Endodermal cell (in vitro differentiated cells): ENCODE results near the gene RPS6KA2. TPM values are rescaled to one million over a fixed set of nuclear protein-coding genes. Genes with fewer than 3 reads are reported as not detected.
A peak's percentile ranks its signal among the peaks of the same experiment; 100 is the strongest.

ENCODE experiments used
- DNase-seq: peaks from one replicate; pipeline ENCODE4 v3.0.0-alpha.2; 2017
- H3K27ac ChIP-seq: 2 replicates; pipeline ENCODE4 v1.5.1; 2013; ENCODE audit warnings: mild to moderate bottlenecking, low read depth, low read length, moderate library complexity
- H3K27me3 ChIP-seq: 2 replicates; pipeline ENCODE4 v1.6.1; 2013; ENCODE audit warnings: mild to moderate bottlenecking, low read length, moderate library complexity; ENCODE audit not compliant: insufficient read depth, control insufficient read depth, poor library complexity, severe bottlenecking
- H3K36me3 ChIP-seq: 2 replicates; pipeline ENCODE4 v1.7.0; 2013; ENCODE audit warnings: mild to moderate bottlenecking, low read length, moderate library complexity; ENCODE audit not compliant: control insufficient read depth, insufficient read depth
- H3K4me1 ChIP-seq: one replicate; pipeline ENCODE4 v1.7.0; 2013; ENCODE audit warnings: low read length; ENCODE audit not compliant: control insufficient read depth, insufficient read depth
- H3K4me3 ChIP-seq: 2 replicates; pipeline ENCODE4 v1.5.1; 2013; ENCODE audit warnings: mild to moderate bottlenecking, low read length, moderate library complexity
- H3K9ac ChIP-seq: 2 replicates; pipeline ENCODE4 v1.6.1; 2013; ENCODE audit warnings: mild to moderate bottlenecking, low read length, moderate library complexity; ENCODE audit not compliant: poor library complexity, severe bottlenecking; ENCODE audit errors: extremely low read depth
- H3K9me3 ChIP-seq: 2 replicates; pipeline ENCODE4 v1.6.1; 2013; ENCODE audit warnings: mild to moderate bottlenecking, low read length, moderate library complexity; ENCODE audit not compliant: control insufficient read depth
- H3K27ac Mint-ChIP-seq: 2 replicates; pipeline ENCODE4 v1.8.0; 2020; ENCODE audit warnings: mixed read lengths
- H3K27me3 Mint-ChIP-seq: 2 replicates; pipeline ENCODE4 v1.8.0; 2021; ENCODE audit warnings: mild to moderate bottlenecking, mixed read lengths; ENCODE audit not compliant: insufficient read depth
- H3K36me3 Mint-ChIP-seq: 2 replicates; pipeline ENCODE4 v1.8.0; 2020; ENCODE audit warnings: low read depth, mixed read lengths
- H3K4me1 Mint-ChIP-seq: 2 replicates; pipeline ENCODE4 v1.8.0; 2020; ENCODE audit warnings: mixed read lengths
- H3K4me3 Mint-ChIP-seq: 2 replicates; pipeline ENCODE4 v1.8.0; 2020; ENCODE audit warnings: mild to moderate bottlenecking, moderate library complexity, mixed read lengths
- H3K9me3 Mint-ChIP-seq: 2 replicates; pipeline ENCODE4 v1.8.0; 2020; ENCODE audit warnings: mild to moderate bottlenecking, mixed read lengths
- WGBS, 2 experiments: methylation state at CpG; one replicate each; pipeline versions ENCODE4 v1.1.5 to v1.1.7; 2013; ENCODE audit warnings: missing lambda C conversion rate in 2 of 2, mixed read lengths in 1 of 2; ENCODE audit not compliant: insufficient coverage in 1 of 2, insufficient read length in 1 of 2; 5-methylcytosine and 5-hydroxymethylcytosine counted together
- long read RNA-seq, 4 experiments: library from polyadenylated mRNA in 2 of 4; library from RNA in 1 of 4; library from capped mRNA in 1 of 4; stranded (forward) in 3 of 4; unstranded in 1 of 4; transcript quantifications; one replicate each; pipeline ENCODE4 v2.0.0, GENCODE V29; 2020 to 2021; ENCODE audit warnings: inconsistent platforms in 1 of 4
- polyA plus RNA-seq, 2 experiments: library from polyadenylated mRNA; stranded (reverse); fragments of 50-300 nt; gene quantifications; one replicate each; pipeline ENCODE4 v1.2.3, GENCODE V29; 2013
- total RNA-seq, 2 donors: library from RNA; stranded (reverse); fragmentation: NEBNext Ultra II Directional in 1 of 2; extraction: Animal tissue kit (Norgen Biotek cat#: 25700) in 1 of 2; gene quantifications; 2 replicates in 1 of 2; 3 replicates in 1 of 2; pipeline ENCODE4 v1.2.1, GENCODE V29; 2021
- TF ChIP-seq, protein P1 (sequence below): fragments of 200-600 bp; sonication (generic); conservative IDR thresholded peaks from 2 replicates; pipeline ENCODE4 v1.5.0; 2021; ENCODE audit warnings: antibody characterized with exemption, mild to moderate bottlenecking

RPS6KA2 gene
- total RNA-seq, result 10 to 100 TPM; 17.9 to 23.9 TPM
- 16.7 TPM for polyA plus RNA-seq (2013, experiment 1 of 2)
- polyA plus RNA-seq (2013, experiment 2 of 2), result 16.3 TPM
- long read RNA-seq, experiment 1, full-length matches to known transcripts, result 1 of 11 reads
- long read RNA-seq, experiment 1, partial matches to known transcripts, result 1 of 11 reads
- long read RNA-seq, experiment 1, other reads (novel, unspliced or antisense), result 9 of 11 reads
- long read RNA-seq, experiment 2, full-length matches to known transcripts, result 24 of 39 reads
- long read RNA-seq, experiment 2, partial matches to known transcripts, result 4 of 39 reads
- long read RNA-seq, experiment 2, other reads (novel, unspliced or antisense), result 11 of 39 reads
- long read RNA-seq, experiment 3, full-length matches to known transcripts, result 7 of 22 reads
- long read RNA-seq, experiment 3, partial matches to known transcripts, result 12 of 22 reads
- long read RNA-seq, experiment 3, other reads (novel, unspliced or antisense), result 3 of 22 reads
- long read RNA-seq, experiment 4, partial matches to known transcripts, result 2 of 2 reads
- long read RNA-seq, experiment 4, other reads (novel, unspliced or antisense), result 0 of 2 reads

DNA sequence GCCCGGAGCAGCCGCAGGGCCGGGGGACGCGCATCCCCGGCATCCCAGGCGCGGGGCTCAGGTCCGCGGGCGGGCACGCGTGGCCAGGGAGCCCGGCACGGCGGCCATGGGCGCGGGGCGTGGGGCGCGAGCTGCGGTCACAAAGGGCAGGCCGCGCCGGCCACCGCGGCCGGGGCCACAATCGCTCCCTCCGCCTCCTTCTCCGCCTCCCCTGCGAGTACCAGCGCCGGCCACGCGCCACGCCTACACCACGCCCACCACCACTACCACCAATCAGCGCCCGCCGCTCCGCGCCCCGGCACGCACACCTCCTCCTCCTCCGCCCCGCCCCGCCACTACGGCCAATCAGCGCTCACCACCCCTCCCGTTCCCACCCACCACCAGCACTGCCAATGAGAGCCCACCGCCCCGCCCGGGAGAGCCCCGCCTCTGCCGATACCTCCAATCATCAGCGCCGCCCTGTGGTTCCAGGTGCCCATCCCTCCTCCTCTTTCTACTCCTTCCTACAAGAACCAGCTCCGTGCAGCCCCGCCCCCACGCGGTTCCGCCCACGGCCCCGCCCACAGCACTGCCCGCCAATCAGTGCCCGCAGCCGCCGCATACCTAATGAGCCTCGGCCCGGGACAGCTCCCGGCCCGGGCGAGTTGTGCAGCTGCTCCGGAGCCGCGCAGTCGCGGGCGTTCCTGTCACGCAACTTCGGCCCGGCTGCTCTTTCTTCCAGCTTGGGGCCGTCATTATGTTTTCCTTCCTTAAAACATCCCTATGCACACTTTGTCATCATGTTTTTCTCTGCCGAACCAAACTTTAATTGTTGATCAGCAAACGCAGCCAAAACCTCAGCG, at the start of gene RPS6KA2:
RPS6KA2 (minus strand) TSS at position 219 of the 842 bp plus-strand sequence. CDS start 232 bp downstream, outside the sequence.
- TF ChIP-seq, protein P1, sequence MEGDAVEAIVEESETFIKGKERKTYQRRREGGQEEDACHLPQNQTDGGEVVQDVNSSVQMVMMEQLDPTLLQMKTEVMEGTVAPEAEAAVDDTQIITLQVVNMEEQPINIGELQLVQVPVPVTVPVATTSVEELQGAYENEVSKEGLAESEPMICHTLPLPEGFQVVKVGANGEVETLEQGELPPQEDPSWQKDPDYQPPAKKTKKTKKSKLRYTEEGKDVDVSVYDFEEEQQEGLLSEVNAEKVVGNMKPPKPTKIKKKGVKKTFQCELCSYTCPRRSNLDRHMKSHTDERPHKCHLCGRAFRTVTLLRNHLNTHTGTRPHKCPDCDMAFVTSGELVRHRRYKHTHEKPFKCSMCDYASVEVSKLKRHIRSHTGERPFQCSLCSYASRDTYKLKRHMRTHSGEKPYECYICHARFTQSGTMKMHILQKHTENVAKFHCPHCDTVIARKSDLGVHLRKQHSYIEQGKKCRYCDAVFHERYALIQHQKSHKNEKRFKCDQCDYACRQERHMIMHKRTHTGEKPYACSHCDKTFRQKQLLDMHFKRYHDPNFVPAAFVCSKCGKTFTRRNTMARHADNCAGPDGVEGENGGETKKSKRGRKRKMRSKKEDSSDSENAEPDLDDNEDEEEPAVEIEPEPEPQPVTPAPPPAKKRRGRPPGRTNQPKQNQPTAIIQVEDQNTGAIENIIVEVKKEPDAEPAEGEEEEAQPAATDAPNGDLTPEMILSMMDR, result no peak
- H3K27me3 Mint-ChIP-seq, result peaks cover 41% of the 10 kb centered on the region
- H3K27me3 ChIP-seq, result peaks cover 40% of the 10 kb centered on the region
- peak within 1 kb of the TSS; percentile 99 for H3K27ac ChIP-seq
- no peaks in the 10 kb centered on the region for H3K9me3 ChIP-seq
- peak within 1 kb of the TSS; percentile 98 for H3K27ac Mint-ChIP-seq
- peak; percentile 100 for DNase-seq
- peak within 1 kb of the TSS; percentile 73 for H3K9ac ChIP-seq
- WGBS, 2 experiments, result 0% methylated on average over 15 to 87 of the region's 87 CpGs
- H3K9me3 Mint-ChIP-seq, result no peaks in the 10 kb centered on the region
- H3K4me3 ChIP-seq, result peak within 1 kb of the TSS; percentile 86
- H3K4me3 Mint-ChIP-seq, result peak within 1 kb of the TSS; percentile 78
- H3K36me3 ChIP-seq, result no peaks in the 10 kb centered on the region
- no peaks in the 10 kb centered on the region for H3K36me3 Mint-ChIP-seq
- H3K4me1 ChIP-seq, result no peaks in the 10 kb centered on the region
- peaks cover 9% of the 10 kb centered on the region for H3K4me1 Mint-ChIP-seq

GRCh38 chr6:166676270-166676860, 49.3 kb upstream of the RPS6KA2 start:
- Mint-ChIP-seq H3K36me3 (peaks cover 2% of the 10 kb centered on the region), H3K27ac (no peak overlapping the region), H3K9me3 (peaks cover 17% of the 10 kb centered on the region), H3K27me3 (no peaks in the 10 kb centered on the region), H3K4me3 (no peak overlapping the region), H3K4me1 (peaks cover 6% of the 10 kb centered on the region)
- H3K9ac ChIP-seq, result no peak overlapping the region
- H3K9me3 ChIP-seq, result peaks cover 7% of the 10 kb centered on the region
- no peak for DNase-seq
- H3K4me1 ChIP-seq, result no peaks in the 10 kb centered on the region
- no peak overlapping the region for H3K4me3 ChIP-seq
- no peaks in the 10 kb centered on the region for H3K36me3 ChIP-seq
- TF ChIP-seq, protein P1, result no peak
- no peaks in the 10 kb centered on the region for H3K27me3 ChIP-seq
- H3K27ac ChIP-seq, result no peak overlapping the region
- 95 to 99% methylated on average over 14 of the region's 14 CpGs for WGBS, 2 experiments

DNA sequence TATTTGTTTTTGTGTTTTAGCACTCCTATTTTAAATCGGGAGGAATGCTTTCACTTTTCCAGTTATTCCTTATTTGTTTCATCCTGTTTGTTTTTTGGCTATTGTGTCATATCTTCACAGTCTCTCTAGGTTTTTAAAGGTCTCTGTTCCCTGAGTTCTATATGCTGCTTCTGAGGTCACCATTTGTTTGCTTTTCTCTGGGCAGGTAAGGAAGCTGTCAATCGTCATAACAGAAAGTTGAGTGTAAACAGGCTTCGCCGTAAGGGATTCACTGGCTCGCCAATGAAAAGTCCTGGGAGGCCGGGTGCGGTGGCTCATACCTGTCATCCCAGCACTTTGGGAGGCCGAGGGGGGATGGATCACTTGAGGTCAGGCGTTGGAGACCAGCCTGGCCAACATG, 48.7 kb upstream of the RPS6KA2 start:
- H3K4me1 Mint-ChIP-seq, result peaks cover 6% of the 10 kb centered on the region
- Histone ChIP-seq H3K36me3 (no peaks in the 10 kb centered on the region), H3K9ac (no peak overlapping the region), H3K4me1 (no peaks in the 10 kb centered on the region), H3K9me3 (peaks cover 7% of the 10 kb centered on the region), H3K27ac (no peak overlapping the region), H3K4me3 (no peak overlapping the region), H3K27me3 (no peaks in the 10 kb centered on the region)
- H3K27me3 Mint-ChIP-seq, result no peaks in the 10 kb centered on the region
- H3K4me3 Mint-ChIP-seq, result no peak overlapping the region
- whole genome bisulfite sequencing, 2 experiments, result 84 to 94% methylated on average over 9 of the region's 9 CpGs
- H3K9me3 Mint-ChIP-seq, result peaks cover 16% of the 10 kb centered on the region
- no peak for DNase-seq
- H3K36me3 Mint-ChIP-seq, result peaks cover 2% of the 10 kb centered on the region
- no peak overlapping the region for H3K27ac Mint-ChIP-seq
- TF ChIP-seq, protein P1, result no peak
